Measurements from ENCODE around the gene HSD17B12. TPM values are rescaled to one million over a fixed set of nuclear protein-coding genes. Genes with fewer than 3 reads are reported as not detected.

HSD17B12 gene
- total RNA-seq, 1 donor from 2014 or later, result 102 TPM

DNA sequence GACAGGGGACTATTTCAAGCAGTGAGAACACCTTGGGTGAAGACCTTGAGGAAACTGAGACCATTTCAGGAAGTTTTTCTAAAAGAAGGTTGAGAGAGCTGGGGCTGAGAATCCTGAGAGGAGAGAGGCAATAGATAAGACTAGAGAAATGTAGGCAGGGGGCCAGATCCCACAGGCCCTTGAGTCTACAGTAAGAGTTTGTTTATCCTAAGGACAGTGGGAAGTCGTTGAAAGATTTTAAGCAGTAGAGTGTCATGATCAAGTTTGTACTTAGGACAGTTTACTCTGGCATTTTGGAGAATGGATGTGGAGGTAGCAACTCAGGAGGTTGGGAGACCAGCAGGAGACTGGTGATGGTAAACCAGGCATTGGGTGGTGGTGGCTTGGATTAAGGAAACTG lies 17.1 kb downstream of the HSD17B12 start:
- H3K27ac Mint-ChIP-seq, result no peak overlapping the region

DNA sequence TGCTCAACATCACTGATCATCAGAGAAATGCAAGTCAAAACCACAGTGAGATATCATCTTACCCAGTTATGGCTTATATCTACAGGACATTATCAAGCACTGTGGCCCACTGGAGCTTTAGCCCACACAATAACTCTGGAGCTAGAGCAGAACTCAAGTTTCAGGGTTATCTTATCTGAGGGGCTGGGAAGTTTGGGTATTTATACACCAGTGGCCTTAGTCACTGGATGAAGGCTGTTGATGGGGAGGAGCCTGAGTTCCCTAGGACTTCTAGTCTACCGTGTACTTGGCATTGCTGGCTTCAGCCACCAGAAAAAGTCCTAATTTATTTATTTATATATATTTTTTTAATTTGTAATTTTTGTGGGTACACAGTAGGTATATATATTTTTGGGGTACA lies 19.3 kb downstream of the HSD17B12 start:
- no peaks in the 10 kb centered on the region for H3K27me3 ChIP-seq
- H3K36me3 Mint-ChIP-seq, result peaks cover 47% of the 10 kb centered on the region
- no peak overlapping the region for H3K4me2 ChIP-seq
- peaks cover 5% of the 10 kb centered on the region for H3K9me3 ChIP-seq (ENCODE audit: low read depth)
- H3K4me3 ChIP-seq, result no peak overlapping the region
- H3K36me3 ChIP-seq, result peaks cover 11% of the 10 kb centered on the region
- peaks cover 94% of the 10 kb centered on the region for H3K79me2 ChIP-seq (ENCODE audit: low read depth)
- no peaks in the 10 kb centered on the region for H3K4me1 Mint-ChIP-seq
- H2AFZ ChIP-seq (replicated peaks), result no peak overlapping the region
- H3K27ac ChIP-seq, result no peak overlapping the region
- H3K4me1 ChIP-seq, result no peaks in the 10 kb centered on the region
- TF ChIP-seq EZH2phosphoT487 (IDR thresholded peaks at IDR 0.05), result no peak
- TF ChIP-seq, protein P1, sequence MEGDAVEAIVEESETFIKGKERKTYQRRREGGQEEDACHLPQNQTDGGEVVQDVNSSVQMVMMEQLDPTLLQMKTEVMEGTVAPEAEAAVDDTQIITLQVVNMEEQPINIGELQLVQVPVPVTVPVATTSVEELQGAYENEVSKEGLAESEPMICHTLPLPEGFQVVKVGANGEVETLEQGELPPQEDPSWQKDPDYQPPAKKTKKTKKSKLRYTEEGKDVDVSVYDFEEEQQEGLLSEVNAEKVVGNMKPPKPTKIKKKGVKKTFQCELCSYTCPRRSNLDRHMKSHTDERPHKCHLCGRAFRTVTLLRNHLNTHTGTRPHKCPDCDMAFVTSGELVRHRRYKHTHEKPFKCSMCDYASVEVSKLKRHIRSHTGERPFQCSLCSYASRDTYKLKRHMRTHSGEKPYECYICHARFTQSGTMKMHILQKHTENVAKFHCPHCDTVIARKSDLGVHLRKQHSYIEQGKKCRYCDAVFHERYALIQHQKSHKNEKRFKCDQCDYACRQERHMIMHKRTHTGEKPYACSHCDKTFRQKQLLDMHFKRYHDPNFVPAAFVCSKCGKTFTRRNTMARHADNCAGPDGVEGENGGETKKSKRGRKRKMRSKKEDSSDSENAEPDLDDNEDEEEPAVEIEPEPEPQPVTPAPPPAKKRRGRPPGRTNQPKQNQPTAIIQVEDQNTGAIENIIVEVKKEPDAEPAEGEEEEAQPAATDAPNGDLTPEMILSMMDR (IDR thresholded peaks at IDR 0.05), result no peak
- no peak for TF ChIP-seq EZH2 (IDR thresholded peaks at IDR 0.05)
- no peak overlapping the region for H3K9ac ChIP-seq
- no peaks in the 10 kb centered on the region for H3F3A ChIP-seq (ENCODE audit: low read depth)
- H4K20me1 ChIP-seq (ENCODE audit: low read depth), result no peaks in the 10 kb centered on the region
- H3K27ac Mint-ChIP-seq, result no peak overlapping the region
- H3K4me3 Mint-ChIP-seq, result no peak overlapping the region
- peaks cover 33% of the 10 kb centered on the region for H3K9me3 Mint-ChIP-seq
- no peak for DNase-seq (ENCODE audit: low spot score)
- H3K27me3 Mint-ChIP-seq (ENCODE audit: insufficient read depth, low read depth), result no peaks in the 10 kb centered on the region

More for the DNA sequence above, 17.1 kb downstream of the HSD17B12 start:
- Mint-ChIP-seq H3K4me1 (no peaks in the 10 kb centered on the region), H3K9me3 (peaks cover 22% of the 10 kb centered on the region), H3K4me3 (no peak overlapping the region), H3K36me3 (peaks cover 38% of the 10 kb centered on the region), H3K27me3 (ENCODE audit: insufficient read depth, low read depth) (no peaks in the 10 kb centered on the region)
- peaks cover 6% of the 10 kb centered on the region for H4K20me1 ChIP-seq (ENCODE audit: low read depth)
- peaks cover 97% of the 10 kb centered on the region for H3K79me2 ChIP-seq (ENCODE audit: low read depth)
- H3K27ac ChIP-seq, result no peak overlapping the region
- H3K27me3 ChIP-seq, result no peaks in the 10 kb centered on the region
- no peaks in the 10 kb centered on the region for H3K4me1 ChIP-seq
- H3K4me3 ChIP-seq, result no peak overlapping the region
- H2AFZ ChIP-seq (replicated peaks), result no peak overlapping the region
- no peak overlapping the region for H3K4me2 ChIP-seq
- no peak for DNase-seq (ENCODE audit: low spot score)
- peaks cover 11% of the 10 kb centered on the region for H3K36me3 ChIP-seq
- no peak overlapping the region for H3K9ac ChIP-seq
- peaks cover 5% of the 10 kb centered on the region for H3K9me3 ChIP-seq (ENCODE audit: low read depth)
- TF ChIP-seq EZH2phosphoT487 (IDR thresholded peaks at IDR 0.05), result no peak
- TF ChIP-seq EZH2 (IDR thresholded peaks at IDR 0.05), result no peak
- H3F3A ChIP-seq (ENCODE audit: low read depth), result no peaks in the 10 kb centered on the region

DNA sequence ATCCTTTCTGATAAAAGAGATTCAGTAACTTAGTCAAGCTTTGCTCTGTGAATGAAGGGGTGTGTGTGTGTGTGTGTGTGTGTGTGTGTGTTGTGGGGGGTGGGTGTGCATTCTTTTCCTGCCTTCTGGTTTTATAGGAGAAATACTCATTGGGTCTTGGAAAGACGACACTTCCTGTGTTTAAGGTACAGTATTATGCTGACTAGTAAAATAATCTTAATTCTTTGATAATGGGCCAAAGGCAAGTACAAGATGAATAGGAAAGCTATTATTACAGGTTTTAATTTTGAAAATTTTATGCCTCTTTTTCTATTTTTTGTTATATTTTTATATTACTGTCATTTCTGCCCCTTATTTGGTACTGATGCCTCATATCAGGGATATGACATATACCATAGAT lies 26.1 kb downstream of the HSD17B12 start:
- Histone ChIP-seq H3K27me3 (no peaks in the 10 kb centered on the region), H4K20me1 (ENCODE audit: low read depth) (peaks cover 14% of the 10 kb centered on the region), H3K9me3 (ENCODE audit: low read depth) (peaks cover 2% of the 10 kb centered on the region), H3K4me3 (no peak overlapping the region), H2AFZ (replicated peaks) (no peak overlapping the region), H3K27ac (no peak overlapping the region), H3K4me2 (no peak overlapping the region), H3K79me2 (ENCODE audit: low read depth) (peaks cover 87% of the 10 kb centered on the region), H3F3A (ENCODE audit: low read depth) (no peaks in the 10 kb centered on the region), H3K4me1 (no peaks in the 10 kb centered on the region), H3K9ac (no peak overlapping the region), H3K36me3 (peaks cover 5% of the 10 kb centered on the region)
- H3K4me1 Mint-ChIP-seq, result no peaks in the 10 kb centered on the region
- no peak overlapping the region for H3K4me3 Mint-ChIP-seq
- TF ChIP-seq EZH2 (IDR thresholded peaks at IDR 0.05) (no peak), EZH2phosphoT487 (IDR thresholded peaks at IDR 0.05) (no peak)
- peaks cover 21% of the 10 kb centered on the region for H3K36me3 Mint-ChIP-seq
- no peak for DNase-seq (ENCODE audit: low spot score)
- peaks cover 21% of the 10 kb centered on the region for H3K9me3 Mint-ChIP-seq
- no peak overlapping the region for H3K27ac Mint-ChIP-seq
- H3K27me3 Mint-ChIP-seq (ENCODE audit: insufficient read depth, low read depth), result peaks cover 2% of the 10 kb centered on the region

DNA sequence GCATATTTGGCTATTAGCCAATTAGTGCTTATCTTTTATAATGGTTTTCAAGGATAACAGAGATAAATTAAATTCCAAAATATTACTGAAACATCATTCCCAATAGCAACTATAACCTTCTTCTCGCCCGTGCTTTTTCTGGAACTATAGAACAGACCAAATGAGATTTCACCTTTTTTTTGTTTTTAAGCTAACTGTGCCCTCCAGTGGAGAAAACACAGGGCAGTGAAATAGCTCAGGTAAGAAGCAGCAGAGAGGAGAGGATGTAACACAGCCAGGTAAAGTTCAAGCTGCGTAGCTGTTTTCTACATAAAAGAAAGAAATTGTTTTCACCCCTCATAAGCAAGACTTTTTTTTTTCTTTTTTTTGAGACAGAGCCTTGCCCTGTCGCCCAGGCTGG lies 28.2 kb downstream of the HSD17B12 start:
- Histone ChIP-seq H3K27me3 (no peaks in the 10 kb centered on the region), H3K79me2 (ENCODE audit: low read depth) (peaks cover 82% of the 10 kb centered on the region), H3K9me3 (ENCODE audit: low read depth) (no peaks in the 10 kb centered on the region), H3F3A (ENCODE audit: low read depth) (no peaks in the 10 kb centered on the region), H3K4me3 (no peak overlapping the region), H3K9ac (no peak overlapping the region), H3K36me3 (no peaks in the 10 kb centered on the region), H3K4me1 (no peaks in the 10 kb centered on the region), H3K27ac (no peak overlapping the region), H4K20me1 (ENCODE audit: low read depth) (peaks cover 14% of the 10 kb centered on the region), H3K4me2 (no peak overlapping the region), H2AFZ (replicated peaks) (no peak overlapping the region)
- H3K9me3 Mint-ChIP-seq, result peaks cover 11% of the 10 kb centered on the region
- H3K27ac Mint-ChIP-seq, result no peak overlapping the region
- DNase-seq (ENCODE audit: low spot score), result no peak
- no peak for TF ChIP-seq EZH2 (IDR thresholded peaks at IDR 0.05)
- TF ChIP-seq, protein P1 (IDR thresholded peaks at IDR 0.05), result peak; percentile 25
- peaks cover 2% of the 10 kb centered on the region for H3K27me3 Mint-ChIP-seq (ENCODE audit: insufficient read depth, low read depth)
- no peaks in the 10 kb centered on the region for H3K4me1 Mint-ChIP-seq
- peaks cover 18% of the 10 kb centered on the region for H3K36me3 Mint-ChIP-seq
- no peak overlapping the region for H3K4me3 Mint-ChIP-seq

Data from neural progenitor cell (in vitro differentiated cells).